ENCODE data around the gene IQSEC1. TPM values are rescaled to one million over a fixed set of nuclear protein-coding genes. Genes with fewer than 3 reads are reported as not detected.

IQSEC1 gene
- polyA plus RNA-seq, 3 donors, result 17.7 to 61.7 (median 30.3) TPM

DNA sequence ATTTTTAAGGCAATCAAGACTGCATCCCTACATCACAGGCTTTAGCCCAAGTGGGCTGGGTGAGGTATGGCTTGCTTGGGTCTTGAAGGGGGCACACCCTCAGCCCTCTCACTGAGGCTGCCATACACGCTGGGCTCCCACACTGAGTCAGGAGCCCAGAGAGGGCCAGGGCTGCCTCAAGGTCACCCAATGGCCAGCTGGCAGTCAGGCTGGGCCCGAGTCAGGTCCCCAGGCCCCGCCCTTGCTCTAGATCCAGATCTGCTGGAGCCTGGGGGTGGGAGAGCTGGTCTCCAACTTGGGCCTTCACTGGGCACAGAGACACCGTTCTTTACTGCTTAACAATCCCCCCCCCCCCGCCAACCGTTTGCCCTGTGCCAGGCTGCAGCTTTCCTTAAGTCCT, 88.1 kb downstream of the IQSEC1 start:
- H3K4me2 ChIP-seq (replicated peaks; ENCODE audit: extremely low read depth, low read length, poor library complexity, severe bottlenecking), result no peak overlapping the region
- TF ChIP-seq, protein P1, sequence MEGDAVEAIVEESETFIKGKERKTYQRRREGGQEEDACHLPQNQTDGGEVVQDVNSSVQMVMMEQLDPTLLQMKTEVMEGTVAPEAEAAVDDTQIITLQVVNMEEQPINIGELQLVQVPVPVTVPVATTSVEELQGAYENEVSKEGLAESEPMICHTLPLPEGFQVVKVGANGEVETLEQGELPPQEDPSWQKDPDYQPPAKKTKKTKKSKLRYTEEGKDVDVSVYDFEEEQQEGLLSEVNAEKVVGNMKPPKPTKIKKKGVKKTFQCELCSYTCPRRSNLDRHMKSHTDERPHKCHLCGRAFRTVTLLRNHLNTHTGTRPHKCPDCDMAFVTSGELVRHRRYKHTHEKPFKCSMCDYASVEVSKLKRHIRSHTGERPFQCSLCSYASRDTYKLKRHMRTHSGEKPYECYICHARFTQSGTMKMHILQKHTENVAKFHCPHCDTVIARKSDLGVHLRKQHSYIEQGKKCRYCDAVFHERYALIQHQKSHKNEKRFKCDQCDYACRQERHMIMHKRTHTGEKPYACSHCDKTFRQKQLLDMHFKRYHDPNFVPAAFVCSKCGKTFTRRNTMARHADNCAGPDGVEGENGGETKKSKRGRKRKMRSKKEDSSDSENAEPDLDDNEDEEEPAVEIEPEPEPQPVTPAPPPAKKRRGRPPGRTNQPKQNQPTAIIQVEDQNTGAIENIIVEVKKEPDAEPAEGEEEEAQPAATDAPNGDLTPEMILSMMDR (IDR thresholded peaks at IDR 0.05), result no peak
- no peak overlapping the region for H3K27ac ChIP-seq (ENCODE audit: low read depth in 1 of 2, low read length in 2 of 2)
- peaks cover 100% of the 10 kb centered on the region for H4K20me1 ChIP-seq (ENCODE audit: insufficient read depth, low read length)
- H3K4me1 Mint-ChIP-seq, result peaks cover 47% of the 10 kb centered on the region
- H3K79me2 ChIP-seq (ENCODE audit: insufficient read depth, low read length), result peaks cover 97% of the 10 kb centered on the region
- H3K4me1 ChIP-seq (ENCODE audit: control insufficient read depth in 1 of 2, insufficient read depth in 2 of 2, low read length in 2 of 2), result peaks cover 7 to 17% of the 10 kb centered on the region in 2 donors
- H3K27ac Mint-ChIP-seq, result no peak overlapping the region
- no peak overlapping the region for H3K4me3 Mint-ChIP-seq
- H3K9me3 ChIP-seq (replicated peaks in 1 of 2; ENCODE audit: control insufficient read depth in 1 of 2, insufficient read depth in 1 of 2, low read length in 2 of 2), result no peaks in the 10 kb centered on the region
- H3K27me3 ChIP-seq (ENCODE audit: control insufficient read depth in 2 of 2, insufficient read depth in 2 of 2, low read length in 2 of 2), result no peaks in the 10 kb centered on the region
- no peak overlapping the region for H3K9ac ChIP-seq (ENCODE audit: insufficient read depth, low read length, poor library complexity, severe bottlenecking)
- 100% methylated on average over 2 of the region's 6 CpGs for WGBS (ENCODE audit: insufficient coverage)
- H3K27me3 Mint-ChIP-seq (ENCODE audit: low read depth in 3 of 3), result peaks cover 0 to 9% (median 4%) of the 10 kb centered on the region in 3 donors
- DNase-seq, result no peak
- no peaks in the 10 kb centered on the region for H3K9me3 Mint-ChIP-seq
- peaks cover 24 to 90% of the 10 kb centered on the region in 2 donors for H3K36me3 ChIP-seq (replicated peaks in 1 of 2; ENCODE audit: control insufficient read depth in 1 of 2, insufficient read depth in 2 of 2, low read length in 2 of 2)
- no peak overlapping the region for H2AFZ ChIP-seq (ENCODE audit: insufficient read depth, low read depth, low read length, poor library complexity, severe bottlenecking)
- peaks cover 75 to 84% of the 10 kb centered on the region in 2 donors for H3K36me3 Mint-ChIP-seq
- no peak overlapping the region for H3K4me3 ChIP-seq (replicated peaks in 1 of 3; ENCODE audit: low read depth in 2 of 3, low read length in 3 of 3)
- intact Hi-C loops (cut with micrococcal nuclease), result no loop called here

DNA sequence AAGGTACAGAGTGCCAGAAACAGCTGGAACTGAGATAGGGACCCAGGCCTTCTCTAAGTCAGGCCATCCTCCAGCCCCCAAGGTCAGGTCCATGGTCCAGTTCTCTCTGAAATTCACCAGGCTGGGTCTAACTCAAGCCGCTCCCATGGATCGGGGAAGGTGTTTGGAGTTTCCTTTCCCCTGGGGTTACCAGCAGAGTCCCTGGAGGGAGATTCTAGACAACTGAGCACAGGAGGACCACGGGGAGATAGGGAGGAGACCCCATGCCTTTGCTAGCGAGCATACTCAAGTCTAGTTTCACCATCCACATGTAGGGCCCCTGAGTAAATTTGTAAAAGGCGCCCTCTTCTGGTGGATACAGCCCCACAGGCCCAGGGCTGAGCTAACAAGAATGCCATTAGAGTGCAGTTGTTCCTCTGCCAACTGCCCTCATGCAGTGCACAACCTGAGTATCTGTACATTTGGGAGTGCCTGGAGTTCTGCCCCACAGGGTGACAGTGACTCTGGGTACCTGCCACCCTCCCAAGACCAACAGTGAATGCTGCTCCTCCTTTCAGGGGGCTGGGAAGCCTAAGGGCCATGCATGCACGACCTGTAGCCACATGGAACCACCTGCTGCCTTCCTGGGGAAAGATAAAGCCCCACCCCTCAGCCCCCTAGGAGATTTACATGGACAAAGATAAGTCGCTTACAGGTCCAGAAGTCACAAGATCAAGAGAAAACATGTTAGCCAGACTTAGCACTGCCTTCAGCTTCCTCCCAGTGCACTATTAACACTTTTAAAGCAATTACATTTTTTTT, 89.0 kb downstream of the IQSEC1 start:
- Histone ChIP-seq H3K4me3 (replicated peaks in 1 of 3; ENCODE audit: low read depth in 2 of 3, low read length in 3 of 3) (no peak overlapping the region), H3K27me3 (ENCODE audit: control insufficient read depth in 2 of 2, insufficient read depth in 2 of 2, low read length in 2 of 2) (no peaks in the 10 kb centered on the region), H3K4me2 (replicated peaks; ENCODE audit: extremely low read depth, low read length, poor library complexity, severe bottlenecking) (no peak overlapping the region), H3K36me3 (replicated peaks in 1 of 2; ENCODE audit: control insufficient read depth in 1 of 2, insufficient read depth in 2 of 2, low read length in 2 of 2) (peaks cover 33 to 90% of the 10 kb centered on the region in 2 donors), H3K4me1 (ENCODE audit: control insufficient read depth in 1 of 2, insufficient read depth in 2 of 2, low read length in 2 of 2) (peaks cover 2 to 8% of the 10 kb centered on the region in 2 donors), H3K9me3 (replicated peaks in 1 of 2; ENCODE audit: control insufficient read depth in 1 of 2, insufficient read depth in 1 of 2, low read length in 2 of 2) (no peaks in the 10 kb centered on the region), H4K20me1 (ENCODE audit: insufficient read depth, low read length) (peaks cover 100% of the 10 kb centered on the region), H3K27ac (ENCODE audit: low read depth in 1 of 2, low read length in 2 of 2) (no peak overlapping the region), H3K9ac (ENCODE audit: insufficient read depth, low read length, poor library complexity, severe bottlenecking) (no peak overlapping the region), H2AFZ (ENCODE audit: insufficient read depth, low read depth, low read length, poor library complexity, severe bottlenecking) (no peak overlapping the region), H3K79me2 (ENCODE audit: insufficient read depth, low read length) (peaks cover 97% of the 10 kb centered on the region)
- H3K27ac Mint-ChIP-seq, result peak overlapping the region in 2 of 7 donors; percentile 54 to 62
- TF ChIP-seq, protein P1 (IDR thresholded peaks at IDR 0.05), result peak; percentile 65
- no peaks in the 10 kb centered on the region for H3K9me3 Mint-ChIP-seq
- H3K27me3 Mint-ChIP-seq (ENCODE audit: low read depth in 3 of 3), result peaks cover 0 to 9% (median 0%) of the 10 kb centered on the region in 3 donors
- peaks cover 37% of the 10 kb centered on the region for H3K4me1 Mint-ChIP-seq
- peaks cover 76 to 85% of the 10 kb centered on the region in 2 donors for H3K36me3 Mint-ChIP-seq
- DNase-seq, result peak; percentile 36 to 51 (median 38)
- intact Hi-C loops (cut with micrococcal nuclease), result no loop called here
- 50% methylated on average over 3 of the region's 7 CpGs for whole genome bisulfite sequencing (ENCODE audit: insufficient coverage)
- no peak overlapping the region for H3K4me3 Mint-ChIP-seq
